Natural killer cell treated with Interleukin-12 subunit alpha and Interleukin-12 subunit beta and Interleukin-15 and Interleukin-18, amount 100 ng/mL, for 72 hours (primary cell): Measurements from ENCODE around the gene TMEM184B. TPM values are rescaled to one million over a fixed set of nuclear protein-coding genes. Genes with fewer than 3 reads are reported as not detected.

Source experiments
- ATAC-seq, 2 donors: fragments of 150-1000 bp; cut with Tn5 transposase in 1 of 2; sonication (Bioruptor Pico), chemical (Tn5 transposase) in 1 of 2; 2 replicates each; pipeline ENCODE4 v1.10.0; 2021
- DNase-seq: peaks from one replicate; pipeline ENCODE4 v3.0.0; 2022; ENCODE audit warnings: low spot score
- H3K27ac Mint-ChIP-seq, 2 donors: 1 replicate in 1 of 2; 2 replicates in 1 of 2; pipeline ENCODE4 v1.8.0; 2022; ENCODE audit warnings: mixed read lengths in 2 of 2, mild to moderate bottlenecking in 1 of 2, moderate library complexity in 1 of 2
- H3K27me3 Mint-ChIP-seq, 2 donors: 1 replicate in 1 of 2; 2 replicates in 1 of 2; pipeline ENCODE4 v1.8.0; 2022; ENCODE audit warnings: mixed read lengths in 2 of 2
- H3K36me3 Mint-ChIP-seq: one replicate; pipeline ENCODE4 v1.8.0; 2022; ENCODE audit warnings: mixed read lengths
- H3K4me1 Mint-ChIP-seq, 2 donors: 1 replicate in 1 of 2; 2 replicates in 1 of 2; pipeline ENCODE4 v1.8.0; 2022; ENCODE audit warnings: low read depth in 2 of 2, mixed read lengths in 2 of 2, mild to moderate bottlenecking in 1 of 2
- H3K4me3 Mint-ChIP-seq: one replicate; pipeline ENCODE4 v1.8.0; 2022; ENCODE audit warnings: mixed read lengths
- H3K9me3 Mint-ChIP-seq: 2 replicates; pipeline ENCODE4 v1.8.0; 2022; ENCODE audit warnings: mixed read lengths
- total RNA-seq, 2 donors: library from RNA; stranded (reverse); gene quantifications; one replicate each; pipeline ENCODE4 v1.2.3, GENCODE V29; 2022

TMEM184B gene
- total RNA-seq, 2 donors from 2014 or later = 59.4 to 59.8 TPM

- DNase-seq (no peak), ATAC-seq (no peak)
- no peak overlapping the region for H3K27ac Mint-ChIP-seq
- H3K36me3 Mint-ChIP-seq = no peaks in the 10 kb centered on the region
- H3K9me3 Mint-ChIP-seq = no peaks in the 10 kb centered on the region
- no peaks in the 10 kb centered on the region for H3K27me3 Mint-ChIP-seq
- peaks cover 6 to 9% of the 10 kb centered on the region in 2 donors for H3K4me1 Mint-ChIP-seq
- H3K4me3 Mint-ChIP-seq = no peak overlapping the region
Measured at GRCh38 chr22:38299770-38300102, 26.9 kb upstream of the TMEM184B start.

- no peaks in the 10 kb centered on the region for H3K36me3 Mint-ChIP-seq
- no peaks in the 10 kb centered on the region for H3K27me3 Mint-ChIP-seq
- H3K27ac Mint-ChIP-seq = no peak overlapping the region
- ATAC-seq (peak; percentile 51 to 68), DNase-seq (no peak)
- no peaks in the 10 kb centered on the region for H3K9me3 Mint-ChIP-seq
- no peak overlapping the region for H3K4me3 Mint-ChIP-seq
- H3K4me1 Mint-ChIP-seq = peaks cover 0 to 3% of the 10 kb centered on the region in 2 donors
Measured at GRCh38 chr22:38298312-38299005, 25.6 kb upstream of the TMEM184B start.

GRCh38 chr22:38296372-38296771 lies 23.6 kb upstream of the TMEM184B start:
- Mint-ChIP-seq H3K27me3 (no peaks in the 10 kb centered on the region), H3K9me3 (no peaks in the 10 kb centered on the region), H3K27ac (no peak overlapping the region), H3K4me3 (no peak overlapping the region), H3K4me1 (peaks cover 0 to 3% of the 10 kb centered on the region in 2 donors), H3K36me3 (no peaks in the 10 kb centered on the region)
- no peak for ATAC-seq
- DNase-seq = no peak

- ATAC-seq (no peak), DNase-seq (no peak)
- peaks cover 0 to 3% of the 10 kb centered on the region in 2 donors for H3K4me1 Mint-ChIP-seq
- H3K27me3 Mint-ChIP-seq = no peaks in the 10 kb centered on the region
- no peak overlapping the region for H3K4me3 Mint-ChIP-seq
- H3K9me3 Mint-ChIP-seq = no peaks in the 10 kb centered on the region
- no peaks in the 10 kb centered on the region for H3K36me3 Mint-ChIP-seq
- no peak overlapping the region for H3K27ac Mint-ChIP-seq
Measured at GRCh38 chr22:38295863-38296262, 23.1 kb upstream of the TMEM184B start.

GRCh38 chr22:38295339-38295738 lies 22.5 kb upstream of the TMEM184B start:
- DNase-seq (no peak), ATAC-seq (no peak)
- Mint-ChIP-seq H3K27me3 (no peaks in the 10 kb centered on the region), H3K4me1 (peaks cover 0 to 3% of the 10 kb centered on the region in 2 donors), H3K9me3 (no peaks in the 10 kb centered on the region), H3K36me3 (no peaks in the 10 kb centered on the region), H3K27ac (no peak overlapping the region), H3K4me3 (no peak overlapping the region)

GRCh38 chr22:38294193-38294592 lies 21.4 kb upstream of the TMEM184B start:
- Mint-ChIP-seq H3K9me3 (no peaks in the 10 kb centered on the region), H3K4me1 (peaks cover 0 to 3% of the 10 kb centered on the region in 2 donors), H3K36me3 (no peaks in the 10 kb centered on the region), H3K4me3 (no peak overlapping the region), H3K27me3 (no peaks in the 10 kb centered on the region), H3K27ac (no peak overlapping the region)
- ATAC-seq (no peak), DNase-seq (no peak)

- DNase-seq = no peak
- no peaks in the 10 kb centered on the region for H3K27me3 Mint-ChIP-seq
- H3K9me3 Mint-ChIP-seq = no peaks in the 10 kb centered on the region
- ATAC-seq = no peak
- no peaks in the 10 kb centered on the region for H3K36me3 Mint-ChIP-seq
- no peak overlapping the region for H3K4me3 Mint-ChIP-seq
- H3K4me1 Mint-ChIP-seq = peaks cover 0 to 3% of the 10 kb centered on the region in 2 donors
- no peak overlapping the region for H3K27ac Mint-ChIP-seq
Measured at GRCh38 chr22:38292694-38293093, 19.9 kb upstream of the TMEM184B start.

GRCh38 chr22:38291201-38291777 lies 18.5 kb upstream of the TMEM184B start:
- H3K27me3 Mint-ChIP-seq = no peaks in the 10 kb centered on the region
- H3K4me1 Mint-ChIP-seq = peaks cover 0 to 3% of the 10 kb centered on the region in 2 donors
- no peaks in the 10 kb centered on the region for H3K36me3 Mint-ChIP-seq
- no peak for DNase-seq
- H3K4me3 Mint-ChIP-seq = no peak overlapping the region
- ATAC-seq = no peak
- H3K27ac Mint-ChIP-seq = no peak overlapping the region
- H3K9me3 Mint-ChIP-seq = no peaks in the 10 kb centered on the region

GRCh38 chr22:38290347-38290746 lies 17.5 kb upstream of the TMEM184B start:
- Mint-ChIP-seq H3K27me3 (no peaks in the 10 kb centered on the region), H3K9me3 (no peaks in the 10 kb centered on the region), H3K4me3 (no peak overlapping the region), H3K4me1 (peaks cover 0 to 3% of the 10 kb centered on the region in 2 donors), H3K27ac (no peak overlapping the region), H3K36me3 (no peaks in the 10 kb centered on the region)
- ATAC-seq (no peak), DNase-seq (no peak)

- Mint-ChIP-seq H3K27ac (no peak overlapping the region), H3K36me3 (no peaks in the 10 kb centered on the region), H3K27me3 (no peaks in the 10 kb centered on the region), H3K9me3 (no peaks in the 10 kb centered on the region), H3K4me3 (no peak overlapping the region), H3K4me1 (peaks cover 0 to 3% of the 10 kb centered on the region in 2 donors)
- ATAC-seq = no peak
- no peak for DNase-seq
Measured at GRCh38 chr22:38289583-38290082, 16.8 kb upstream of the TMEM184B start.

- DNase-seq (no peak), ATAC-seq (no peak)
- H3K36me3 Mint-ChIP-seq = no peaks in the 10 kb centered on the region
- H3K27me3 Mint-ChIP-seq = no peaks in the 10 kb centered on the region
- no peak overlapping the region for H3K27ac Mint-ChIP-seq
- no peaks in the 10 kb centered on the region for H3K4me1 Mint-ChIP-seq
- no peaks in the 10 kb centered on the region for H3K9me3 Mint-ChIP-seq
- no peak overlapping the region for H3K4me3 Mint-ChIP-seq
Measured at GRCh38 chr22:38286915-38287669, 14.3 kb upstream of the TMEM184B start.

- H3K36me3 Mint-ChIP-seq = no peaks in the 10 kb centered on the region
- H3K4me3 Mint-ChIP-seq = no peak overlapping the region
- H3K4me1 Mint-ChIP-seq = no peaks in the 10 kb centered on the region
- no peak for DNase-seq
- no peak overlapping the region for H3K27ac Mint-ChIP-seq
- no peaks in the 10 kb centered on the region for H3K9me3 Mint-ChIP-seq
- ATAC-seq = no peak
- H3K27me3 Mint-ChIP-seq = no peaks in the 10 kb centered on the region
Measured at GRCh38 chr22:38285018-38285417, 12.2 kb upstream of the TMEM184B start.

GRCh38 chr22:38284042-38284402 lies 11.2 kb upstream of the TMEM184B start:
- Mint-ChIP-seq H3K36me3 (no peaks in the 10 kb centered on the region), H3K27me3 (no peaks in the 10 kb centered on the region), H3K27ac (no peak overlapping the region), H3K4me3 (no peak overlapping the region), H3K4me1 (no peaks in the 10 kb centered on the region), H3K9me3 (no peaks in the 10 kb centered on the region)
- DNase-seq (no peak), ATAC-seq (no peak)

GRCh38 chr22:38282397-38282796 lies 9.6 kb upstream of the TMEM184B start:
- no peak overlapping the region for H3K4me3 Mint-ChIP-seq
- H3K36me3 Mint-ChIP-seq = no peaks in the 10 kb centered on the region
- no peaks in the 10 kb centered on the region for H3K9me3 Mint-ChIP-seq
- H3K27me3 Mint-ChIP-seq = no peaks in the 10 kb centered on the region
- no peak for DNase-seq
- ATAC-seq = no peak
- H3K27ac Mint-ChIP-seq = no peak overlapping the region
- no peaks in the 10 kb centered on the region for H3K4me1 Mint-ChIP-seq
